ENCODE measurements around the gene PINLYP.
A peak's percentile ranks its signal among the peaks of the same experiment; 100 is the strongest.

The PINLYP gene

DNA sequence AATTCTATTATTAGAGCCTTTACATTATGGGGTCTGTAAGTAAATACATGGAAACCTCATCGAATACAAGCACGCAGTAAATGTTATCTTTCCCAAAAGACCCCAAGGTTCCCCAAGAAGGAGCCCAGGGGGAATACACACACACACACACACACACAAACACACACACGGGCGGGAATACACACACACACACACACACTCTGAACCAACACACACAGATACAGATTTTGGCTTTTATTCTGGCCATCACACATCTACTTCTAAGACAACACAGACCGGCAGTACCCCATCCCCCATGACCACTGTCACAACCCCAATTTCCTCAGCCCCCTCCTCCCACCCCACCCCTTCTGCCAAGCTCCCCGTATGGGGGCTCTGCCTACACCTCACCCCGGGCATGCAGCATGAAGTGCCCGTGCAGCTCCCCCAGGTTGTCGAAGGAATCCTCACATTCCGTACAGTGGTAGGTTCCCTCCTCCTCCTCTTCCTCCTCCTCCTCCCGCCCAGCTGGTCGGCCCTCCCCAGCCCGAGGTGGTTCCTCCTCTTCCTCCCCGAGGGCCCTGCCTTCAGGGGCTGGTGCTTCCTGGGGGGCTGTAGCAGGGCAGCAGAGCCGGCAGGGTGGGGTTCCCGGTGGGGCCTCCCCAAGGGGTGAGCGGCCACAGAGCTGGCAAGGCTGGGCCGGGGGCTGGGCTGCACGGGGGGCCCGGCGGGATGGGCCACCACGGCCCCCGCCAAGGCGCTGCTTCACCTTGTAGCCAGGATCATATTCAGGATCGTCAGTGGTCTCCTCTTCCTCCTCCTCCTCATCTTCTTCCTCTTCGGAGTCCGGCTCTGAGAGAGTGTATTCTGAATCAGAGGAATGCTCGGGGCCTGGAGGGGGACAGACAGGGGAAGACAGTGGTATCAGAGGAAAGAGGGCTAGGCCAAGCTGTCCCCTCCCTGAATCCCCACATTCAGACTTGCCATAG is 31.9 kb downstream of the PINLYP start:
- DNase-seq: no peak

GRCh38 chr19:43609872-43610271 is 34.3 kb downstream of the PINLYP start:
- no peak for DNase-seq

GRCh38 chr19:43610493-43610892 is 34.9 kb downstream of the PINLYP start:
- no peak for DNase-seq

DNA sequence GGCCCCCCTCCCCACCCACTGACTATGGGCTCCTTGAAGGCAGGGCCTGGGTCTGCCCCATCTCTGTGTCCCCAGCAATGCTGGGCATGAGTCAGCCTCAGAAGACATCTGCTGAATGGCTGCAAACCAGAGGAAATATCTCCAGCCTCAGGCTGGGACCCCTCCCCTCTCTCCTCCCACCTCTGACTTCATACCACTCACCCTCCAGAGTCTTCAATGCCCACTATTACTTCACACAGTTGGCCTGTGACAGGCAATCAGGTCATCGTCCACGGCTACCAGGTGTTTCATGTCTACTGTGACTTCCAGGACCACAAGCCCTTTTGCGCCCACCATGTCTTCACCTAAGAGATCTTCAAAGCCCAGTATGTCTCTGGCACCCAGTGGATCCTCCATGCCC is 36.2 kb downstream of the PINLYP start, which contains the start of gene SRRM5:
TSS of gene SRRM5 (plus strand) at position 301 of the 400 bp plus-strand sequence. CDS start at position 335, 34 bp downstream.
- no peak for DNase-seq

- no peak for DNase-seq
Measured at GRCh38 chr19:43612374-43612773, 36.8 kb downstream of the PINLYP start.

DNA sequence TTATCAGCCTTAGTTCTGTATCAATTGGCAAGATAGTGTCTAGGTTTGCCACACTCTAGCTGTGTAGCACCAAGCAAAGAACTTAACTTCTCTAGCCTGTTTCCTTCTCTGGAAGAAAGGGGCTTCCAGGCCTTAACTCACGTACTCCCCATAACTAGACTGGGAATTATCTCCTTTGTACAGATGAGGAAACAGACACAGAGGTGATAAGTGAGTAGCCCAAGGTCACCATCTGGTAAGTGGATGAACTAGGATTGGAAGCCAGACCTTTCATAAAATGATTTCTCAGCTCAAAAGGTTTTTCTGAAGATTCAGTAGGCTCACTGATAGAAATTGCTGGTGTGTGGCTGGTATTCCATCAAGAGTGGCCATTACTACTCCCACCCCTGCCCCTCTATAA is 40.7 kb downstream of the PINLYP start:
- DNase-seq: no peak

- no peak for DNase-seq
Measured at GRCh38 chr19:43616954-43617353, 41.4 kb downstream of the PINLYP start.

- DNase-seq: peak; percentile 73
Measured at GRCh38 chr19:43618921-43619261, 43.3 kb downstream of the PINLYP start.

DNA sequence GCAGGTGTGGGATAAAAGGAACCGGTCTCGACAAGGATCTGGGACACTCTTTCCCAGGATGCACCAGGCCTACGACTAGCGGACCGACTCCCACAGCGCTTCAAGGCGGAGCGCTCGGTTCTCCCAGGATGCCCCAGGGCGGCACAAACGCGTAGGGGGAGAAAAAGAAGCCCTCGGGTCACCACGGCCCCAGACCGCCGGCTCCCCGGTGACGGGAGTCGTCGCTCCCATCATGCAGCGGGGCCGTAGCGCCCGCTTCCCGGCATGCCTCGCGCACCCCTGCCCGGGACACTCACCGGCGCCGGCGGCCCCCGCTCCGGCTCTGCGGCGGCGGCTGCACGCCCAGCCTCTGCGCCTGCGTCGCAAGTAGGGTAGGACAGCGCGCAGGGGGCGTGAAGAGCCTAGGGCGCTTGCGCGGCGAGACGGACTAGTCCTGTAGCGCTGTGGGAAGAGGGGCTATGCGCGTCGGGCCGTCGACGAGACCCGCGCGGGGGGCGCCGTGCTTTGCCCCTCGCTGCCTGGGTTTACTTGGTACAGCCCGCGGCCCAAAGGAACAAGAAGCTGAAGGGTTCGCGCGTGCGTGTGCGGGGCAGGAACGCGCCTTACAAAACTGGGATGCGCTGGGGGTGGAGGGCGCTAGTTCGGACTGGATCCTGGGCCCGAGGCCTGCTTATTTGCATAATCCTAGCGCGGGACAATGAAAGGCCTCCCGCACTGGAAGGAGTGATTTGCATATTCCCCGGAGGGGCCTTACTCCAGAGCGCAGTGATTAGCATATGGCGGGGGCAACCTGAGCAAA is 43.9 kb downstream of the PINLYP start, which contains the start of gene ZNF428:
TSS of gene ZNF428 (minus strand) at position 368 of the 799 bp plus-strand sequence. CDS start 5,325 bp downstream, outside the sequence.
- peak; percentile 94 for DNase-seq

DNA sequence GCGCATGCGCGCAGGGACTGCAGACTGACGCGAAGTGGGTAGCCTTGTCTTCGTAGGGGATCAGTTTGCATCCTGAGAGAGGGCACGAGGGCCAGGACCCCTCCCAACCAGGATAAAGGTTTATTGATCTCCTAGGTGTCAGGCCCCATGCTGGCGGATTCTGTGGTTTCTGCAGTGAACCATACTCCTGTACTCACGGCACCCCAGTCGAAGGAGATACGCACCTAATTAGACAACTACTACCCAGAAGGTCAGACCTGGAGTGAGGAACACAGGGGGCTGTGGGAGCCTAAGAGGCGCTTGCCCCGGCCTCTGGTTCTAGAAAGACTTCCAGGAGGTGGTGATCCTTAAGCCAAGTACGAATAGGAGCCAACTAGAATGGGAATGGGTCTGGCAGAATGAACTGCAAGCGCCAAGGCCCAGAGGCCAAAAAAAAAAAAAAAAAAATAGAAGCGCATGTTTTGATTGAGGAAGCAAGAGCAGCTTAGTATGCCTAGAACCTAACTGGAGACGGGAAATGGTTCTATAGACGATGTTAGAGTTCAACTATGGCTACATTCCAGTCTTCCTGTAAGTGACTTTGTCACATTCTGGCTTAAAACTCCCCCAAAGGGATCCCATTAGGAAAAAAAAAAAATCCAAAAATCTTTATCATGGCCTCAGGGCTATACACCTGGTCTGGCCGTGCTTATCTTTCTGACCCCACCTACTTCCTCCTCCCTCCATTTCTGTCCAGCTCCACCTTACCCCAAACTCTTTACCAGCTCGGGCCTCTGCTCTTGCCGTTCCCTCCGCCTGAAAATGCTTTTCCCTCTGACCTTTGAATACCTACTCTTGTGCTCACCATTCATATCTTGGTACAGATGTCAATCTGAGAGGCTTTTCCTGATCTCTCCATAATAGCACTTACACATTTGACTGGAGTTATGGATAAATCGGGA is 44.7 kb downstream of the PINLYP start:
- DNase-seq: no peak

- DNase-seq: no peak
Measured at GRCh38 chr19:43622070-43622469, 46.5 kb downstream of the PINLYP start.

DNA sequence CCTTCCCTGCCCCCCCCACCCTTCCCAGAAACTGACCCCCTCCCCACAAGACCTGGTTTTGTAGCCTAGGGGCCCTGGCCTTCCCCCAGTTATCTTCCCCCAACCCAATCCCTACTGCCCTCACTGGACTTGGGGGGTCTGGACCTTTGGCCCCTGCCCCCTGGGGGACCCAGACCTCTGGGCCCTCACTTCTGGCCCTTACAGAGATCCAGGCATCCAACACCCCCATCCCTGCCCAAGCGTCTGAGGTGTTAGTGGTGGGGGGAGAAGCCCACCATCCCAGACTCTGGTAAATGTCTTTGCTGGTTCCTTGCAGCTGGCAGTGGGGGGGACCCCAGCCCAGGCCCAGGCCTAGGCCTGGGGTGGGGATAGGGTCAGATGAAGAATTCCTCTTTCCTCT is 47.4 kb downstream of the PINLYP start:
- DNase-seq: no peak

- peak; percentile 17 for DNase-seq
Measured at GRCh38 chr19:43623889-43624670, 48.5 kb downstream of the PINLYP start.

DNA sequence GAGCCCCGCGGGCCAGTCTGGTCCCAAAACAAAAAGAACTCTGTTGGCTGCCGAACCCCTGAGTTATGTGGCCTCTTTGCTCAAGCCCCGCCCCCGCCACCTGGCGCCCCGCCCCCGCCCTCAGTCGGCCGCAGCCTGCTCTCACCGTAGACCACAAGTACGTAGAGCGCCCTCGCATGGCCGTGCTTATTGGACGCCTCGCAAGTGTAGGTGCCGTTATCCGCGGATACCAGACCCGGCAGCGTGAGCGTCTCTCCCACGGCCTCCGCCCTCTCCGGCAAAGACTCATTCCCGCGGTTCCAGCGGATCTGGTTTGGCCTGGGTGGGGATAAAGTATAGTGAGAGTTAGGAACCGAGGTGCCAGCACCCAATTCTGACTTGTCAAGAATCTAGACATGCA is 49.3 kb downstream of the PINLYP start:
- DNase-seq: peak; percentile 90

- peak; percentile 24 for DNase-seq
Measured at GRCh38 chr19:43625918-43626579, 50.4 kb downstream of the PINLYP start.

DNA sequence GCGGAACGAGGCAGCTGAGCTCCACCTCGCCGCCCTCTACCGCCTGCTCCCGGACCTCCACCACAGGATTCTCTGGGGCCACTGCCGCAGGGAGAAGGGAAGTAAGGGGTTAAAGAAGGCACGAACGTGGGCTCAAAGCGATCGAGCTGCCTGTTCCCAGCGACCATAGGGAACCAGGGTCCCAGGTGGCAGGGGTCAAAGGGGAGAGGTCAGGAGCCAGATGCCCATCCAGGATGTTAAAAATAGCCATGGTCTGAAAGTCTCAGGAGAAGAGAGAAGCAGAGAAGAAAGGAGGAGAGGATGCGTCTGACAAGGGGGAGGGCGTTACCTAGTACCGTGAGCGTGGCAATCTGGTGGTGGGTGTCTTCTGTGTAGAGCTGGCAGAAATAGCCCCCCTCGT is 51.2 kb downstream of the PINLYP start:
- DNase-seq: no peak

- no peak for DNase-seq
Measured at GRCh38 chr19:43628646-43629326, 53.2 kb downstream of the PINLYP start.

DNA sequence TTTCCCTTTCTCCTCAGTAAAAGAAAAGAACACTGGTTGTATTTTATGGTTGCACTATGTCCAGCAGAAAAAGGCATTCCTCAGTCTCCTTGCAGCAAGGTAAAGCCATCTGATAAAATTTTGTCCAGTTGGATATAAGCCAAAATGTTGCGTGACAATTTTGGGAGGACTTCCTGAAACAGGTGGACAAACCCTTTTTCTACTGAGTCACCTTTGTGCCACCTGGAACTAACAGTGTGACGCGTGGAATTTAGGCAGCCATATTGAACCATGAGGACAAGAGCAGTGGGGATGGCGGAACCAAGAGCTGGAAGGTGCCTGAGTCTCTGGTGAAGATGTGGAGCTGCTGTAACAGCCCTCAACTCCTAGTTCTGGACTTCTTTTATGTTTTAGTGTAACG is 55.9 kb downstream of the PINLYP start:
- DNase-seq: no peak

Data from activated CD4-positive, alpha-beta T cell treated with anti-CD3 and anti-CD28 coated beads, Interleukin-10, Interleukin-2, amounts not matched to agents 100 ng/mL and 50 ng/mL, durations not matched to agents 16 hours and 8 hours (primary cell).